Right lobe of liver (tissue), 4 donors: ENCODE measurements around the gene LTC4S.

ENCODE experiments used
- CTCF ChIP-seq, 4 donors: fragments of 200-600 bp in 3 of 4; fragments of 450-650 bp in 1 of 4; IDR thresholded peaks; one replicate each; pipeline versions ENCODE4 v1.5.1 to v1.8.0; 2016 to 2022; ENCODE audit warnings: antibody characterized with exemption in 4 of 4, mild to moderate bottlenecking in 2 of 4
- POLR2A ChIP-seq: fragments of 450-650 bp; IDR thresholded peaks from one replicate; pipeline ENCODE4 v1.6.1; 2017; ENCODE audit warnings: antibody characterized with exemption, mild to moderate bottlenecking
- donor health status: DM: no; HTN: no; CAD: no.
- donor health status: DM: no; HTN: no; CAD: no.
- donor health status: DM: no; HTN: yes; CAD: no.

GRCh38 chr5:179777456-179777855, 16.3 kb upstream of the LTC4S start:
- TF ChIP-seq CTCF (IDR thresholded peaks at IDR 0.05) (no peak), POLR2A (no peak)
